ENCODE data around the gene RFLNA.

The RFLNA gene

DNA sequence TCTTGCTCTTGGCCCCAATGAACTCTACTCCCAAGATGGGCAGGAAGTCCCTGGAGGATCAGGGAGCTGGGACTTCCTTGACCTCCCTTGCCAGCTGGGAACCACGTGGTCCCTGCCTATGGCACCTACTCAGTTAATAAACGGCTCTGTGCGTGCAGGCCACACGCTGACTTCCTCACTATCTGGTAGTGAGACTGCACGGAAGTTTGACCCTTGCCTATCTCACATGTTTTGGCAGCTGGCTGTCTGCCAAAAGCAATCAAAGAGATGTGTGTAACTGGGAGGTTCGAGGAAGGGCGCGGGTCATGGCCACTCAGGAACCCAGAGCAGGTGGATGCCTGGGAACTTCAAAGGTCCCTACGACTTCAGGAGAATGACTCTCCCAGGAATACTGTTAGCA, 57.9 kb downstream of the RFLNA start:
- Histone ChIP-seq H3K4me1 (ENCODE audit: control insufficient read depth, insufficient read depth, low read length) (no peaks in the 10 kb centered on the region), H3K36me3 (ENCODE audit: control insufficient read depth, insufficient read depth, low read length) (peaks cover 99% of the 10 kb centered on the region), H3K9me3 (ENCODE audit: control insufficient read depth, insufficient read depth, low read depth, low read length) (no peaks in the 10 kb centered on the region), H3K4me3 (ENCODE audit: low read depth, low read length) (no peak overlapping the region), H3K27me3 (ENCODE audit: control insufficient read depth, insufficient read depth, low read length) (no peaks in the 10 kb centered on the region), H3K9ac (ENCODE audit: low read length) (no peak overlapping the region), H3K27ac (ENCODE audit: low read depth, low read length) (no peak overlapping the region)

DNA sequence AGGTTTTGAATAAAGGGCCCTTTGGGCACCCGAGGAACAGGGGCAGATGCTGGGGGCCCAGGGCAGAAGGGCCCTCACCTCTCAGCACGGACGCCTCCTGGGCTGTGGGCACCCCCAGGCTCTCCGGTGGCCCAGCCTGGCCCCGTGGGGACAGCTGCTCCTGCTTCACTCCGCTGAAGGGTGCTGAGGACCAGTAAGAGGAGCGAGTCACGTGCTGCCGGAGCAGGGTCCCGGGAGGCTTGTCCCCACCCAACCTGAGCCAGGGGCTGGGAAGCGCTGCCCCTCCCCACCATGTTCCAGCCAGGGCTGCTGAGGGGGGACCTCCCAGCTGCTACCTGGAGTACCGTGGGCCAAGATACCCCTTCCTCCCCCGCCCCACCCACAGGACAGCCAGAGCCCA, 59.5 kb downstream of the RFLNA start:
- Histone ChIP-seq H3K36me3 (ENCODE audit: control insufficient read depth, insufficient read depth, low read length) (peaks cover 97% of the 10 kb centered on the region), H3K9me3 (ENCODE audit: control insufficient read depth, insufficient read depth, low read depth, low read length) (no peaks in the 10 kb centered on the region), H3K4me3 (ENCODE audit: low read depth, low read length) (no peak overlapping the region), H3K27ac (ENCODE audit: low read depth, low read length) (no peak overlapping the region), H3K4me1 (ENCODE audit: control insufficient read depth, insufficient read depth, low read length) (no peaks in the 10 kb centered on the region), H3K27me3 (ENCODE audit: control insufficient read depth, insufficient read depth, low read length) (no peaks in the 10 kb centered on the region), H3K9ac (ENCODE audit: low read length) (no peak overlapping the region)

DNA sequence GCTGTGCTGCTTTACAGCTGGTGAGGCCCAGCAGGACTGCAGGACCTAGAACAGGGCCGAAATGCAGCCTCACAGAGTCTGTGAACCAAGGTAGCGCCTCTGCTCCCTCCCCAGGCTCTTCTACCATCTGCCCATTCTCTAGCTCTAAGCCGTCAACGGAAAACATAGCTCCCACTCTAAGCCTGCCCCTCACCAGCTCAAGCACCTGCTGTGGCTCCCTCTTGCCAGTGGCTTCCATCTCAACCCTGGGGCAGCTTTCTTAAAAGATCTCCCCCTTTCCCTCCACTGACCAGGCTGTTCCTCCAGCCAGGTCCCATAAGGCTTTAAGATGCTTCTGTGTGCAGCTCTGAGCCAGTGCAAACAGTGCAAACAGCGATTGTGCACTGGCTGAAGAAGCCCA, 61.3 kb downstream of the RFLNA start:
- Histone ChIP-seq H3K4me1 (ENCODE audit: control insufficient read depth, insufficient read depth, low read length) (no peaks in the 10 kb centered on the region), H3K9me3 (ENCODE audit: control insufficient read depth, insufficient read depth, low read depth, low read length) (no peaks in the 10 kb centered on the region), H3K9ac (ENCODE audit: low read length) (no peak overlapping the region), H3K4me3 (ENCODE audit: low read depth, low read length) (no peak overlapping the region), H3K27me3 (ENCODE audit: control insufficient read depth, insufficient read depth, low read length) (no peaks in the 10 kb centered on the region), H3K27ac (ENCODE audit: low read depth, low read length) (no peak overlapping the region), H3K36me3 (ENCODE audit: control insufficient read depth, insufficient read depth, low read length) (peaks cover 96% of the 10 kb centered on the region)

DNA sequence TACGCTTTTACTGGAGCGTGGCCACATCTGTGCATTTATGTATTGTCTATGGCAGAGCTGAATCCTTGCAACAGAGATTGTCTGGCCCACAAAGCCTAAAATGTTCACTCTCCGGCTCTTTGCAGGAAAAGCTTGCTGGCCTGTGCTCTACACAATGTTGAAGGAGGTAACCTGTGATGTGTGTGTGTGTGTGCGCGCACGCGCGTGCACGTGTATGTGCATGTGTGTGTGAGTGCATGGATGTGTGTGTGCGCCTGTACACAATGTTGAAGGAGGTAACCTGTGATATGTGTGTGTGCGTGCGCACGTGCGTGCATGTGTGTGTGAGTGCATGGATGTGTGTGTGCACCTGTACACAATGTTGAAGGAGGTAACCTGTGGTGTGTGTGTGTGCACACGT, 62.7 kb downstream of the RFLNA start:
- H3K9me3 ChIP-seq (ENCODE audit: control insufficient read depth, insufficient read depth, low read depth, low read length) = no peaks in the 10 kb centered on the region
- peaks cover 94% of the 10 kb centered on the region for H3K36me3 ChIP-seq (ENCODE audit: control insufficient read depth, insufficient read depth, low read length)
- no peak overlapping the region for H3K27ac ChIP-seq (ENCODE audit: low read depth, low read length)
- no peaks in the 10 kb centered on the region for H3K4me1 ChIP-seq (ENCODE audit: control insufficient read depth, insufficient read depth, low read length)
- no peak overlapping the region for H3K9ac ChIP-seq (ENCODE audit: low read length)
- no peak overlapping the region for H3K4me3 ChIP-seq (ENCODE audit: low read depth, low read length)
- no peaks in the 10 kb centered on the region for H3K27me3 ChIP-seq (ENCODE audit: control insufficient read depth, insufficient read depth, low read length)

DNA sequence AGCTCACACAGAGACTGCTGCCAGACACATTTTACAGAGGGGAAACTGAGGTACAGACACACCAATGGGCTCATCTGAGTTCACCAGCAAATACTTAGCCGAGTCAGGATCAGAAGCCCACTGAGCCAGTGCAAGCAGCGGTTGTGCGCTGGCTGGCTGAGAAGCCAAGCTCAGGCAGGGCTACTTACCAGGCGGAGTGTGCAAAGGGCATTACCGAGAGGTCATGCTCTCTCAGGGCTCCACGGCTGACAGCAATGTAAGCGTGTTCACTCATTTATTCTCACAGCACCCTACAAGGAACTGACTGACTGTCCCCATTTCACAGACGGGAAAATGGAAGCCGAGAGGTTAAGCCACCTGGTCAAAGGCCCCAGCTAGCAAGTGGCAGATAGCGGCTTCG, 63.7 kb downstream of the RFLNA start:
- H3K27me3 ChIP-seq (ENCODE audit: control insufficient read depth, insufficient read depth, low read length) = no peaks in the 10 kb centered on the region
- no peaks in the 10 kb centered on the region for H3K9me3 ChIP-seq (ENCODE audit: control insufficient read depth, insufficient read depth, low read depth, low read length)
- no peaks in the 10 kb centered on the region for H3K4me1 ChIP-seq (ENCODE audit: control insufficient read depth, insufficient read depth, low read length)
- H3K36me3 ChIP-seq (ENCODE audit: control insufficient read depth, insufficient read depth, low read length) = peaks cover 91% of the 10 kb centered on the region
- no peak overlapping the region for H3K9ac ChIP-seq (ENCODE audit: low read length)
- H3K27ac ChIP-seq (ENCODE audit: low read depth, low read length) = no peak overlapping the region
- H3K4me3 ChIP-seq (ENCODE audit: low read depth, low read length) = no peak overlapping the region

DNA sequence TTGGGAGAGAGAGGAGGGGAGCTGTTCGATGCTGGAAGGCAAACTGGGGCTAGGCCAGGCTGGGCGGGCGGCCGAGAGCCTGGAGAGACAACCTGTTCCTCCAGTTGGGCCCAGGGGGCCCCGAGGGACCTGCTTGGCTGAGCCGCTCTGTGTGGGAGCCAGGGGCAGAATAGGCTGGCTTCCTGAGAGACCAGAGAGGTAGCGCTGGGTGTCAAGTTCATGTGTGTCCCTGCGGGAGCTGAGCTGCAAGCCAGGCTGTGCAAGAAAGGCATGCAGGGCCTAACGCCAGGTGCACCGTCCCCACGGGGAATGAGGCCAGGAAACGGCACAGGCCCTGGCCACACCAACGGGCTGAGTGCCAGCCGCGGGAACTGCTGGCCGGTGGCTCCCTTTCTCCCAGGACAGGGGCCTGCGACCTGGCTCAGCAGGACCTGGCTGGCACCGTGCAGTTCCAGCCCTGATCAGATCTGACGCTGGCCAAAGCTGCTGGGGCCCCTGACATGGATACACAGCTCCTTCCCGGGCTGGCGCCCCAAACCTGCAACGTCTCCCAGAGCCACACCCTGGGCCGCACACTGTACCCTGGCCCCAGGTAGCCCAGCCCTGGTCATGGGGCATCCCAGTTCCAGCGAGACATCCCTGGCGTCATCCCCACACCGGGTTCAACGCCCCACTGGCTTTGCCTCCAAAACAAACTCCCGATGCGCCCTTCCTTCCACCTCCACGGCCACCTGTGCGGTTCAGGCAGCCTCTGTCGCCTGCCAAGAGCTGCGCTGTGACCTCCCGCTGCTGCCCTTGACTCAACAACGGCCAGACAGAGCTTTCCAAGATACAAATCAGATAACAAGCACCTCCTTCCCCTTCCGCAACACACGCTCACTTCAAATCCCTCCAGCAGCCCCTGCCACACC, 65.0 kb downstream of the RFLNA start:
- no peak overlapping the region for H3K4me3 ChIP-seq (ENCODE audit: low read depth, low read length)
- H3K9ac ChIP-seq (ENCODE audit: low read length) = no peak overlapping the region
- H3K27me3 ChIP-seq (ENCODE audit: control insufficient read depth, insufficient read depth, low read length) = no peaks in the 10 kb centered on the region
- H3K36me3 ChIP-seq (ENCODE audit: control insufficient read depth, insufficient read depth, low read length) = peaks cover 90% of the 10 kb centered on the region
- H3K27ac ChIP-seq (ENCODE audit: low read depth, low read length) = peak overlapping the region; percentile 19; the same call in 1 of the 2 replicates
- H3K4me1 ChIP-seq (ENCODE audit: control insufficient read depth, insufficient read depth, low read length) = no peaks in the 10 kb centered on the region
- no peaks in the 10 kb centered on the region for H3K9me3 ChIP-seq (ENCODE audit: control insufficient read depth, insufficient read depth, low read depth, low read length)

DNA sequence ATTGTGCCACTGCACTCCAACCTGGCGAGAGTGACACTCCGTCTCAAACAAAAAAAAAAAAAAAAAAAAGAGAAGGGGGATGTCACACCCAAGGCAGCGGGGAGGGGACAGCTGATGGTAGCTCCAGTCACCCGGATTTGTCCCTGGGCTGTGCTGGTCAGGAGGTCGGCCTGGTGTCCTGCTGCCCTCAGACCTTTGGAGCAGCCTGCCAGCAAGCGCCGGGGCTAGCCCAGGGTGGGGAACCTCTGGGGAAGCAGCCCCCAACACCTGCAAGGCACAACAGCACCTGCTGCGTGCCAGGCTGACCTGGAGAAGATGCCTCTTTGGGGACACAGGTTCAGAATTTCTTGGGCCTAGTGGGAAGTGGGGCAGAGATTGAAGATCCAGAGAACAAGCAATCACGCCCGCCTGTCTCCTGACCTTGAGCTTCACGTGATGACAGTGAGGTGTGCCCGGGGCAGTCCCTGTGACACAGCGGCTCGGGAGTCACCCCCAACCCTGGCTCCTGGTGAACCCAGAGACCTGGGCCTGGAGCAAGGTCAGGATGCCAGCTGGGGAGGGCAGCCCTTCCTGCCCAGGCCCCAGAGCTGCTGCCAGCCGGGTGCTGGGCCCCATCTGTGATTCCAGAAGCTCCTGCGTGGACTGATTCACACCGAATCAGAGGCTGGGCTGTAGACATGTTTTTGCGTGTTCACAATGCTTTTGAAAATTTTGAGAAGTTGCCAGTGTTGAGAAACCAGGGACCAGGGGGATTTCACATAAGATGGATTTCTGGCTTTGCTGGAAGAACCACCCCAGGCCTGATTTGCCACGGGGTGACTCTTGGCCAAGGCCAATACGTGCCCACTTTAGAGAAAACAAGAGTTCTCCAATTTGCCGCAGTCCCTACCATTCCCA, 66.4 kb downstream of the RFLNA start:
- no peak overlapping the region for H3K9ac ChIP-seq (ENCODE audit: low read length)
- no peak overlapping the region for H3K27ac ChIP-seq (ENCODE audit: low read depth, low read length)
- H3K9me3 ChIP-seq (ENCODE audit: control insufficient read depth, insufficient read depth, low read depth, low read length) = no peaks in the 10 kb centered on the region
- peaks cover 86% of the 10 kb centered on the region for H3K36me3 ChIP-seq (ENCODE audit: control insufficient read depth, insufficient read depth, low read length)
- no peak overlapping the region for H3K4me3 ChIP-seq (ENCODE audit: low read depth, low read length)
- H3K4me1 ChIP-seq (ENCODE audit: control insufficient read depth, insufficient read depth, low read length) = no peaks in the 10 kb centered on the region
- H3K27me3 ChIP-seq (ENCODE audit: control insufficient read depth, insufficient read depth, low read length) = no peaks in the 10 kb centered on the region

DNA sequence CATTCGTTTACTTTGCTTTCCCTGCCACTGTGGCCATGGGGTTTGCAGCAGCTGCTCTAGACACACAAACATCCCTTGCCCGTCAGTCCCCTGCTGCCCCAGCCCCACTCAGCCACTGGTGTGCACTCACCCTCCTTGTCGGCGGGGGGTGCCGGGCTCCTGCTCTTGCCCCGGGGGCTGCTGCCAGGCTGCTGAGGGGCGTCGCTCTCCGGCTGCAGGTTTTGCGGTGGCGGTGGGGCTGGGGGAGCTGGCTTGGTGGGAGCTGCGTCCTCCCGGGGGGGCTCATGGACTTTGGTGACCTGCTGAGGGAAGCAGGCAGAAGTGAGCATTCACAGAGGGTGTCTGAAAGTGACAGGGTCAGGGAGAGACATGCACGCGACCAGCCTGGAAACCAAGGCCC, 67.1 kb downstream of the RFLNA start:
- Histone ChIP-seq H3K27me3 (ENCODE audit: control insufficient read depth, insufficient read depth, low read length) (no peaks in the 10 kb centered on the region), H3K4me3 (ENCODE audit: low read depth, low read length) (no peak overlapping the region), H3K9me3 (ENCODE audit: control insufficient read depth, insufficient read depth, low read depth, low read length) (no peaks in the 10 kb centered on the region), H3K4me1 (ENCODE audit: control insufficient read depth, insufficient read depth, low read length) (no peaks in the 10 kb centered on the region), H3K27ac (ENCODE audit: low read depth, low read length) (no peak overlapping the region), H3K9ac (ENCODE audit: low read length) (no peak overlapping the region), H3K36me3 (ENCODE audit: control insufficient read depth, insufficient read depth, low read length) (peaks cover 85% of the 10 kb centered on the region)

DNA sequence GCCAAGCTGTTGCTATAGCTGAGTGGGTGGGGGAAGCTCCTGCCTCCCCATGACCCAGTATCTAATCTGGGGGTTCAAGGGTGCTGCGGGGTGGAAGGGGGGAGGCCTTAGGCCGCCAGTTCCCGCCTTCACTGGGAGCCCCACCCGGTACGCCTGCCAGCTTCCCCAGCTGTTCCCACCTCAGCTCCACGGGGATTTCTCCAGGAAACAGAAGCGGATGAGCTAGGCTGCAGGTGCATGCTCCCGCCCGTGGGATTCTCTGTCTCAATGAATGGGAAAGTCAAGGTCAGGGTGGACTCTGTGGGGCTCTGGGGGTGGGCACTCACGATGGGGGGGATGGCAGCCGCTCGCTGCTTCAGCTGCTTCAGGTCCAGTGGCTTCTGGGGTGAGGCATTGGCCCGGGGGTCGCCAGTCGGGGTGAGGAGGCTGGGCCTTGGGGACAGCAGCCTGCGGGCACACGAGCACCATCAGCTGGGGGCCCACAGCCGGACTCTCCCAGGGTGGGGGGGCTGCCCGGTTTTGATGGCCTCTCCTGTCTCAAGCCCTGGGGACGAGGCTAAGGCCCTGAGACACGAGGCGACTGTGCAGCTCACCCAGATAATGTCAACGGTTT, 68.6 kb downstream of the RFLNA start:
- no peaks in the 10 kb centered on the region for H3K9me3 ChIP-seq (ENCODE audit: control insufficient read depth, insufficient read depth, low read depth, low read length)
- H3K4me3 ChIP-seq (ENCODE audit: low read depth, low read length) = no peak overlapping the region
- H3K27me3 ChIP-seq (ENCODE audit: control insufficient read depth, insufficient read depth, low read length) = no peaks in the 10 kb centered on the region
- H3K9ac ChIP-seq (ENCODE audit: low read length) = no peak overlapping the region
- no peaks in the 10 kb centered on the region for H3K4me1 ChIP-seq (ENCODE audit: control insufficient read depth, insufficient read depth, low read length)
- H3K36me3 ChIP-seq (ENCODE audit: control insufficient read depth, insufficient read depth, low read length) = peaks cover 77% of the 10 kb centered on the region
- no peak overlapping the region for H3K27ac ChIP-seq (ENCODE audit: low read depth, low read length)

DNA sequence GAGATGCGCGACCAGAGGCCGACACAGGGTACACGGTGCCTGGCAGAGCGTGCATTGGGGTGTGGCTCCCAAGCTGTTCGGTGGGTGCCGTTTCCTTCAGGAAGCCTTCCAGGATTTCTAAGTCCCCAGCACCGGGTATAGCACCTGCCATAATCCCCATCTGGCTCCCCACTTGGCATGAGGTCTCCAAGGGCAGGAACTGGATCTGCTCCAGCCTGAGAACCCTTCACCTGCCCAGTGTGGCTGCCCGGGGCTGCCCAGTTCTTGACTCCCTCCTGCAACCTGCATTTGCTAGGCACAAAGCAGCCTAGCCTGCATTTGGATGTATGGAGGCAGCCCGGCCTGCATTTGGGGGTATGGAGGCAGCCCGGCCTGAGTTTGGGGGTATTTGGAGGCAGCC, 69.7 kb downstream of the RFLNA start:
- Histone ChIP-seq H3K9ac (ENCODE audit: low read length) (no peak overlapping the region), H3K4me1 (ENCODE audit: control insufficient read depth, insufficient read depth, low read length) (no peaks in the 10 kb centered on the region), H3K27me3 (ENCODE audit: control insufficient read depth, insufficient read depth, low read length) (no peaks in the 10 kb centered on the region), H3K36me3 (ENCODE audit: control insufficient read depth, insufficient read depth, low read length) (peaks cover 76% of the 10 kb centered on the region), H3K27ac (ENCODE audit: low read depth, low read length) (no peak overlapping the region), H3K9me3 (ENCODE audit: control insufficient read depth, insufficient read depth, low read depth, low read length) (no peaks in the 10 kb centered on the region), H3K4me3 (ENCODE audit: low read depth, low read length) (no peak overlapping the region)

Measured in HUES6 (cell line).